Choroid plexus epithelial cell (primary cell): Measurements from ENCODE around the gene SMYD4.

ENCODE experiments used
- DNase-seq: peaks from one replicate; pipeline ENCODE4 v3.0.0-alpha.2; 2010; ENCODE audit warnings: low read depth
- H3K4me3 ChIP-seq: 2 replicates; pipeline ENCODE4 v1.5.1; 2011; ENCODE audit warnings: low read depth, mild to moderate bottlenecking, control low read depth, low read length, moderate library complexity
- TF ChIP-seq, protein P1 (sequence below): conservative IDR thresholded peaks from 2 replicates; pipeline ENCODE4 v1.5.1; 2011; ENCODE audit warnings: low read depth, mild to moderate bottlenecking, control low read depth, inconsistent platforms, low read length, moderate library complexity

Gene SMYD4

DNA sequence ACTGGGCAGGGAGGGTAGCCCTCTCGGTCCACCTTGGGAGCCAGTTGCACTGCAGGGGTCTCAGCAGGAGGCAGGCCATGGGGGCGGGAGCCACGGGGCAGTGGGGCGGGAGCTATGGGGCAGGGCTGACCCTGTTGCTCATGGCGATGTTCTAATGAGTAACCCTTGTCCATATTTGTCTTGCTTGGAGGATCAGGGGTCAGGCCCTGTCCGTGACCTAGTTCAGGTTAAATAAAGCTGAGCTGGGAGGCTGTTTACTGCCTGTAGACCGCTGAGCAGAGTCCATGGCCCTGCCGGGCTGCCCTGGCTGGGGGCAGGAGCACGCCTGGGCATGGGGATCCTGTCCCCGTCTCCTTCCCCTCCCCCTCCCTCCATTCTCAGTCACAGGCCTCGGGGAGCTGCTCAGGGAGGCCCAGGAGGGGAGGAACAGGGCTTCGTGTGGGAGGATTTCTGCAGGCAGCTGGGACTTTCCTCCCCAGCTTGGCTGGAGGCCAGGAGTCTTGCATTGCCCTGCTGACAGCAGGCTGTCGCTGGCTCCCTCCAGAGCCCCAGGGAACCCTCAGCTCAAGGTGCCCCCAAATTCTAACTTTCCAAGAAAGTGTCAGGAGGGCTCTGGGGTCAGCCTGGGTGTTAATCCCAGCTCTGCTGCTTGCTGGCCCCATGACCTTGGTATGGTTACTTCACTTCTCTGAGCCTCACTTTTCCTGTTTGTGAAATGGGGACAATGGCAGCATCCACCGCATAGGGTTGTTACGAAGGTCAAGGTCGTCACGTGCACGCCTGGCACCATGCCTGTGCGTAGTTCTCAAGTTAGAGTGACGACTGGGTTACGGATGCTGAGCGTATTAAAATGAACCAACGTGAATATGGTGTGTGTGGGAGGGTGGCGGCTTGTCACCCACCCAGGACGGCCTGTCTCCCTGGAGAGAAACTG, 93.1 kb downstream of the SMYD4 start:
- peak; percentile 93 for DNase-seq
- H3K4me3 ChIP-seq, result no peak overlapping the region
- TF ChIP-seq, protein P1, sequence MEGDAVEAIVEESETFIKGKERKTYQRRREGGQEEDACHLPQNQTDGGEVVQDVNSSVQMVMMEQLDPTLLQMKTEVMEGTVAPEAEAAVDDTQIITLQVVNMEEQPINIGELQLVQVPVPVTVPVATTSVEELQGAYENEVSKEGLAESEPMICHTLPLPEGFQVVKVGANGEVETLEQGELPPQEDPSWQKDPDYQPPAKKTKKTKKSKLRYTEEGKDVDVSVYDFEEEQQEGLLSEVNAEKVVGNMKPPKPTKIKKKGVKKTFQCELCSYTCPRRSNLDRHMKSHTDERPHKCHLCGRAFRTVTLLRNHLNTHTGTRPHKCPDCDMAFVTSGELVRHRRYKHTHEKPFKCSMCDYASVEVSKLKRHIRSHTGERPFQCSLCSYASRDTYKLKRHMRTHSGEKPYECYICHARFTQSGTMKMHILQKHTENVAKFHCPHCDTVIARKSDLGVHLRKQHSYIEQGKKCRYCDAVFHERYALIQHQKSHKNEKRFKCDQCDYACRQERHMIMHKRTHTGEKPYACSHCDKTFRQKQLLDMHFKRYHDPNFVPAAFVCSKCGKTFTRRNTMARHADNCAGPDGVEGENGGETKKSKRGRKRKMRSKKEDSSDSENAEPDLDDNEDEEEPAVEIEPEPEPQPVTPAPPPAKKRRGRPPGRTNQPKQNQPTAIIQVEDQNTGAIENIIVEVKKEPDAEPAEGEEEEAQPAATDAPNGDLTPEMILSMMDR, result no peak

DNA sequence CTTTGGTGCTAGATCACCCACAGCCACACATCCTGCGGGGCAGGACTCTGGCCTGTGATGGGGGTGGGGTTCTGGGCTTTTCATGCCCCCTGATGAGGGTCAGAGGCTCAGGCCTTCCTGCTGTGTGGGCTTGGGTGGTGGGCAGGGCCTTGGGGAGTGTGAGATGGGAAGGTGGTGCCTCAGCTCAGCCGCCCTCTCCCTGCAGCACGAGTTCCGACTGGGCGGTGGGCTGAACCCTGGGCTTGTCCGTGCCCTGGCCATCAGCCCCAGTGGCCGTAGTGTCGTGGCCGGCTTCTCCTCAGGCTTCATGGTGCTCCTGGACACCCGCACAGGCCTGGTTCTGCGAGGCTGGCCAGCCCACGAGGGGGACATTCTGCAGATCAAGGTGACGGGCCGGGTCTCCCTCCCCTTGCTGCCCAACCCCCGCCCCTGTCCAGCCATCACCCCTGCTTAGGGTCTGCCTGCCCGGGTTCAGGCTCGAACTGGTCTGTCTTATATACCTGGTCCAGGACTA, 93.8 kb downstream of the SMYD4 start:
- DNase-seq, result no peak
- no peak overlapping the region for H3K4me3 ChIP-seq
- TF ChIP-seq, protein P1, result no peak

DNA sequence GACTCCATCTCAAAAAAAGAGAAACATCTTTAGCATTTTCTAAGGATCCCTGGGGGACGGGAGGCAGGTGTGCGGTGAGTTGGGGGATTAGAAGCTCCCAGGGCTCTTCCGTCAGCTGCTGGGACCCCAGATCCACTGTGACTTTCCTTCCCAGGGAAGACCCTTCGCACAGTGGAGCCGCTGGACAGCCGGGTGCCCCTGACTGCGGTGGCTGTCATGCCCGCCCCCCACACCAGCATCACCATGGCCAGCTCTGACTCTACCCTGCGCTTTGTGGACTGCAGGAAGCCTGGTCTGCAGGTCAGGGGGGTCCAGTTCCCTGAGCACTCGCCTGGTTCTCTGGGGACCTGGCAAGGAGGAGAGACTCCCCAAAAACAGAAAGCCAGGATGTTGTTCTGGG, 94.3 kb downstream of the SMYD4 start:
- no peak for DNase-seq
- TF ChIP-seq, protein P1, result no peak
- H3K4me3 ChIP-seq, result no peak overlapping the region

DNA sequence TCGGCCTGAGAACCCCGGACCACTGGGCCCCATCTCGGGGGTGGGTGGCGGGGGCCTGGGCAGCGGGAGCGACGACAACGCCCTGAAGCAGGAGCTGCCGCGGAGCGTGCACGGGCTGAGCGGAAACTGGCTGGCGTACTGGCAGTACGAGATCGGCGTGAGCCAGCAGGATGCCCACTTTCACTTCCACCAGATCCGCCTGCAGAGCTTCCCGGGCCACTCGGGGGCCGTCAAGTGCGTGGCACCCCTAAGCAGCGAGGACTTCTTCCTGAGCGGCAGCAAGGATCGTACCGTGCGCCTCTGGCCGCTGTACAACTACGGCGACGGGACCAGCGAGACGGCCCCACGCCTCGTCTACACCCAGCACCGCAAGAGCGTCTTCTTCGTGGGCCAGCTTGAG, 95.9 kb downstream of the SMYD4 start:
- no peak for DNase-seq
- TF ChIP-seq, protein P1, result no peak
- H3K4me3 ChIP-seq, result no peak overlapping the region

DNA sequence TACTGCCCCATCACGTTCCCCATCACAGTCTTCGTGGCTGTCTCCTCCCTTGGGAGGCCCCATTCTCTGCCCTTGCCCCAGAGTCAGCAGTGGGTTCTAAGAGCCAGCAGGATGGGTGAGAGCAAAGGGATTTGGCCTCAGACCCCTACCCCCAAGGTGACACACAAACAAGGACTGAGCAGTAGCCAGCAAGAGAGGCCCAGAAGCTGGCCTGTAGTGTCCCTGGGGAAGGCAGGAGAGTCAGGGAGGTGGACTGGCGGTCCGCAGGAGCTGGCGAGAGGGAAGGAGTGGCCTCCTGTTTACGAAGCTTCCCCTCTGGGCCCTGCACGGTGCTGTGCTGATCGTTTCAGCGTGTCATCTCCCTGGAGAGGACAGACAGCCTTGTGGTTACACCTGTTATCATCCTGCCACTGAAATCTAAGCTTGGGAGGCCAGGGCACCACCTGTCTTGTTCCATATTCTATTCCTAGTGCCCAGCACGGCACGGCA, 96.8 kb downstream of the SMYD4 start:
- DNase-seq, result no peak
- TF ChIP-seq, protein P1, result no peak

DNA sequence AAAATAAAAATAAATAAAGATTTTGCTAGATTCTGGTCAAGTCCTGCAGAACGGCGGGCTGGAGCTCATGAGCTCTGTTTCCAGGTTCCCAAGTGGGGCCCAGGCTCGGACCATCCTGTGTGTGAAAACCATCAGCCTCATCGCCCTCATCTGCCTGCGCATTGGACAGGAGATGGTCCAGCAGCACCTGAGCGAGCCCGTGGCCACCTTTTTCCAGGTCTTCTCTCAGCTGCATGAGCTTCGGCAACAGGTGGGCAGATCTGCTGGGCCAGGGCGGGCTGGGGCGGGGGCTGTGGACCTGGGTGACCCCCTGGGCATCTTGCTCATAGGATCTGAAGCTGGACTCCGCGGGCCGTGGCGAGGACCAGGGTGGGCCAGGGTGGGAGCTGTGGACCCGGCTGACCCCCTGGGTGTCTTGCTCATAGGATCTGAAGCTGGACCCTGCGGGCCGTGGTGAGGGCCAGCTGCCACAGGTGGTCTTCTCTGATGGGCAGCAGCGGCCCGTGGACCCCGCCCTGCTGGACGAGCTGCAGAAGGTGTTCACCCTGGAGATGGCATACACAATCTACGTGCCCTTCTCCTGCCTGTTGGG, 97.4 kb downstream of the SMYD4 start:
- H3K4me3 ChIP-seq, result no peak overlapping the region
- DNase-seq, result no peak
- TF ChIP-seq, protein P1, result no peak

More for the DNA sequence above, 96.8 kb downstream of the SMYD4 start:
- no peak overlapping the region for H3K4me3 ChIP-seq
